Measurements from ENCODE around the gene SLC9C1. TPM values are rescaled to one million over a fixed set of nuclear protein-coding genes. Genes with fewer than 3 reads are reported as not detected.

Gene SLC9C1
- total and polyA plus RNA-seq, 2 donors (not counting 1 experiment from before 2014, with no cell fraction given) = under 0.01 TPM; not detected in 1

DNA sequence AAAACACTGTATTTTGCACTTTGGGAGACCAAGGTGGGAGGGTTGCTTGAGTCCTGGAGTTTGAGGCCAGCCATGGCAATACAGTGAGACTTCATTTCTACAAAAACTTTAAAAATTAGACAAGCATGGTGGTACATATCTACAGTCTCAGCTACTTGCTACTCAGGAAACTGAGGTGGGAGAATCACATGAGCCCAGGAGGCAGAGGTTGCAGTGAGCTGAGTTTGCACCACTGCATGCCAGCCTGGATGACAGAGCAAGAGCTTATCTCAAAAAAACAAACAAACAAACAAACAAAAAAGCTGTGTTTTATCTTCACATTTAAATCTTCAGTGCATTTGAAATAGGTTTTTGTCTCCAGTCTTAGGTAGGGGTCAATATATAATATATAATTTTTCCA, 4.8 kb upstream of the SLC9C1 start:
- no peak overlapping the region for H3K9ac ChIP-seq (ENCODE audit: insufficient read depth, low read length)
- H3K4me2 ChIP-seq (ENCODE audit: extremely low read depth, insufficient read depth, low read length) = no peak overlapping the region
- no peaks in the 10 kb centered on the region for H4K20me1 ChIP-seq (ENCODE audit: control insufficient read depth, extremely low read depth, insufficient read depth, low read length)
- H3K9me3 ChIP-seq (ENCODE audit: control insufficient read depth, insufficient read depth, low read depth, low read length) = no peaks in the 10 kb centered on the region
- peaks cover 3% of the 10 kb centered on the region for H3K4me1 ChIP-seq (ENCODE audit: control insufficient read depth, extremely low read depth, insufficient read depth, low read length)
- no peak for DNase-seq (ENCODE audit: low read depth in 2 of 2)
- TF ChIP-seq, protein P1, sequence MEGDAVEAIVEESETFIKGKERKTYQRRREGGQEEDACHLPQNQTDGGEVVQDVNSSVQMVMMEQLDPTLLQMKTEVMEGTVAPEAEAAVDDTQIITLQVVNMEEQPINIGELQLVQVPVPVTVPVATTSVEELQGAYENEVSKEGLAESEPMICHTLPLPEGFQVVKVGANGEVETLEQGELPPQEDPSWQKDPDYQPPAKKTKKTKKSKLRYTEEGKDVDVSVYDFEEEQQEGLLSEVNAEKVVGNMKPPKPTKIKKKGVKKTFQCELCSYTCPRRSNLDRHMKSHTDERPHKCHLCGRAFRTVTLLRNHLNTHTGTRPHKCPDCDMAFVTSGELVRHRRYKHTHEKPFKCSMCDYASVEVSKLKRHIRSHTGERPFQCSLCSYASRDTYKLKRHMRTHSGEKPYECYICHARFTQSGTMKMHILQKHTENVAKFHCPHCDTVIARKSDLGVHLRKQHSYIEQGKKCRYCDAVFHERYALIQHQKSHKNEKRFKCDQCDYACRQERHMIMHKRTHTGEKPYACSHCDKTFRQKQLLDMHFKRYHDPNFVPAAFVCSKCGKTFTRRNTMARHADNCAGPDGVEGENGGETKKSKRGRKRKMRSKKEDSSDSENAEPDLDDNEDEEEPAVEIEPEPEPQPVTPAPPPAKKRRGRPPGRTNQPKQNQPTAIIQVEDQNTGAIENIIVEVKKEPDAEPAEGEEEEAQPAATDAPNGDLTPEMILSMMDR (conservative IDR thresholded peaks at IDR 0.05 in 1 of 2, IDR thresholded peaks at IDR 0.05 in 1 of 2; ENCODE audit: low read depth in 1 of 2, low read length in 2 of 2) = no peak
- no peak for TF ChIP-seq EZH2 (IDR thresholded peaks at IDR 0.05; ENCODE audit: low read length, missing control alignments)
- no peak overlapping the region for H3K4me3 ChIP-seq (replicated peaks in 1 of 4; ENCODE audit: control extremely low read depth in 1 of 4, insufficient read depth in 1 of 4, low read depth in 3 of 4, low read length in 4 of 4)
- no peaks in the 10 kb centered on the region for H3K36me3 ChIP-seq (ENCODE audit: control insufficient read depth, insufficient read depth, low read length)
- H3K27me3 ChIP-seq (ENCODE audit: control insufficient read depth, insufficient read depth, low read length) = no peaks in the 10 kb centered on the region
- no peaks in the 10 kb centered on the region for H3K79me2 ChIP-seq (ENCODE audit: control insufficient read depth, insufficient read depth, low read length)
- H2AFZ ChIP-seq (ENCODE audit: low read length) = no peak overlapping the region
- no peak overlapping the region for H3K27ac ChIP-seq (ENCODE audit: insufficient read depth, low read length)

DNA sequence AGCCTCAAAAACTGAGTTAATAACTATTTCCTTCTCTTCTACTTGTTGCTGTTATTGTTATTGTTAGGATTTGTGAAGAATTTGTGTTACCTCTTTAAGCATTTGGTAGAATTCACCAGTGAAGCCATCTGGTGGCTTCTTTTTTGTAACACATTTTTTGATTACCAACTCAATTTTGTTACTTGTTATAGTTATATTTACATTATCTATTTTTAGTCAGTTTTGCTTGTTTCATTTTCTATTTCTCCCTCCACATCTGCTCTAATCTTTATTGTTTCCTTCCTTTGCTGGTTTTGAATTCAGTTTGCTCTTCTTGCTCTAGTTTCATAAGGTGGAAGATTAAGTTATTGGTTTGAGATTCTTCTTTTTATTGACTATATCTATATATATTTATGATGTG, 3.7 kb upstream of the SLC9C1 start:
- no peak overlapping the region for H3K27ac ChIP-seq (ENCODE audit: insufficient read depth, low read length)
- TF ChIP-seq EZH2 (IDR thresholded peaks at IDR 0.05; ENCODE audit: low read length, missing control alignments) = no peak
- H3K9me3 ChIP-seq (ENCODE audit: control insufficient read depth, insufficient read depth, low read depth, low read length) = no peaks in the 10 kb centered on the region
- no peak overlapping the region for H3K4me3 ChIP-seq (replicated peaks in 1 of 4; ENCODE audit: control extremely low read depth in 1 of 4, insufficient read depth in 1 of 4, low read depth in 3 of 4, low read length in 4 of 4)
- H3K9ac ChIP-seq (ENCODE audit: insufficient read depth, low read length) = no peak overlapping the region
- no peaks in the 10 kb centered on the region for H3K36me3 ChIP-seq (ENCODE audit: control insufficient read depth, insufficient read depth, low read length)
- no peak overlapping the region for H3K4me2 ChIP-seq (ENCODE audit: extremely low read depth, insufficient read depth, low read length)
- H2AFZ ChIP-seq (ENCODE audit: low read length) = no peak overlapping the region
- DNase-seq (ENCODE audit: low read depth in 2 of 2) = no peak
- H4K20me1 ChIP-seq (ENCODE audit: control insufficient read depth, extremely low read depth, insufficient read depth, low read length) = no peaks in the 10 kb centered on the region
- H3K4me1 ChIP-seq (ENCODE audit: control insufficient read depth, extremely low read depth, insufficient read depth, low read length) = peaks cover 3% of the 10 kb centered on the region
- no peaks in the 10 kb centered on the region for H3K27me3 ChIP-seq (ENCODE audit: control insufficient read depth, insufficient read depth, low read length)
- H3K79me2 ChIP-seq (ENCODE audit: control insufficient read depth, insufficient read depth, low read length) = no peaks in the 10 kb centered on the region

DNA sequence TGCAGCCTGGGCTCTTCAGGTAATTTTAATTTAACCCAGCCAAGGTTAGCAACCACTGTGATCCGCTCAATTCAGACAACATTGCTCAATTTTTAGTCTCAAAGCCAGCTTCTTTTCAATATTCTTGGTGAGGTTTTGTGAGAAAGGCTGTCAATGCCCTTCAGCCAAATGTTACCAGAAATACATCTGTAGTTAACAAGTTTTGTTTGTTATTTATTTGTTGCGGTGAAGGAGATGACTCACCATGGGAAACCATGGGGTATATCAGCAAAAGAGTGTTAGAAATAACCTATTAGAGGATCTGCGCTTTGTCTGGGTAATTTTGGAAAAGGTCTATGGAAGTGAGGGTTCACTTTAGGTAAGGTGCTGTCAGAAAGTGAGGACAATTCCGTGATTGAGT, 5.0 kb downstream of the SLC9C1 start:
- H3K27me3 ChIP-seq (ENCODE audit: control insufficient read depth, insufficient read depth, low read length) = no peaks in the 10 kb centered on the region
- no peak overlapping the region for H3K27ac ChIP-seq (ENCODE audit: insufficient read depth, low read length)
- H2AFZ ChIP-seq (ENCODE audit: low read length) = no peak overlapping the region
- no peak overlapping the region for H3K4me2 ChIP-seq (ENCODE audit: extremely low read depth, insufficient read depth, low read length)
- no peak for DNase-seq (ENCODE audit: low read depth in 2 of 2)
- H3K79me2 ChIP-seq (ENCODE audit: control insufficient read depth, insufficient read depth, low read length) = no peaks in the 10 kb centered on the region
- no peak for TF ChIP-seq EZH2 (IDR thresholded peaks at IDR 0.05; ENCODE audit: low read length, missing control alignments)
- TF ChIP-seq, protein P1 (conservative IDR thresholded peaks at IDR 0.05 in 1 of 2, IDR thresholded peaks at IDR 0.05 in 1 of 2; ENCODE audit: low read depth in 1 of 2, low read length in 2 of 2) = no peak
- no peak overlapping the region for H3K4me3 ChIP-seq (replicated peaks in 1 of 4; ENCODE audit: control extremely low read depth in 1 of 4, insufficient read depth in 1 of 4, low read depth in 3 of 4, low read length in 4 of 4)
- H3K4me1 ChIP-seq (ENCODE audit: control insufficient read depth, extremely low read depth, insufficient read depth, low read length) = peaks cover 3% of the 10 kb centered on the region
- H3K9me3 ChIP-seq (ENCODE audit: control insufficient read depth, insufficient read depth, low read depth, low read length) = no peaks in the 10 kb centered on the region
- no peak overlapping the region for H3K9ac ChIP-seq (ENCODE audit: insufficient read depth, low read length)
- H3K36me3 ChIP-seq (ENCODE audit: control insufficient read depth, insufficient read depth, low read length) = no peaks in the 10 kb centered on the region
- H4K20me1 ChIP-seq (ENCODE audit: control insufficient read depth, extremely low read depth, insufficient read depth, low read length) = no peaks in the 10 kb centered on the region
